HG02970 (cell line): ENCODE measurements around the gene CACNA2D3.

Experiments used
- ATAC-seq: cut with Tn5 transposase; IDR thresholded peaks from one replicate; pipeline ENCODE4 v1.9.1; 2021; ENCODE audit warnings: mild to moderate bottlenecking, moderate library complexity, moderate number of reproducible peaks; ENCODE audit not compliant: unreplicated experiment, low FRiP score

The CACNA2D3 gene

DNA sequence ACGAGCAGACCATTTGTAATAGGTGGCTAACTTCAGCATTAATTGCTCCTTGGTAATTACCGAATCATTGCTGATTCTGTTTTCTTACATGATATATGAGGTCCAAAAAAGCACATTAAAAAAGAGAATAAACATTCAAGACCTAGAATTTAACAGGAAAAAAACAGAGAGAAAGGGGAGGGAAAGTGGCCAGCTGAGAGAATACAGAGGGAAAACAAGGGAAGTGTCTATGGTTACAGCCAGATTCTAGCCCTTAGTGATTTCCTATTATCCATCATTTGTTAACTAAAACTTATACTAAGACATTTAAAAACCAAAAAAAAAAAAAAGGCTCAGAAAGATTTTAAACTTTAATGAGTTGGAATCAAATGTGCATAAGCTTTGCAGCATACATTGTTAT is 636.8 kb downstream of the CACNA2D3 start:
- ATAC-seq = no peak

DNA sequence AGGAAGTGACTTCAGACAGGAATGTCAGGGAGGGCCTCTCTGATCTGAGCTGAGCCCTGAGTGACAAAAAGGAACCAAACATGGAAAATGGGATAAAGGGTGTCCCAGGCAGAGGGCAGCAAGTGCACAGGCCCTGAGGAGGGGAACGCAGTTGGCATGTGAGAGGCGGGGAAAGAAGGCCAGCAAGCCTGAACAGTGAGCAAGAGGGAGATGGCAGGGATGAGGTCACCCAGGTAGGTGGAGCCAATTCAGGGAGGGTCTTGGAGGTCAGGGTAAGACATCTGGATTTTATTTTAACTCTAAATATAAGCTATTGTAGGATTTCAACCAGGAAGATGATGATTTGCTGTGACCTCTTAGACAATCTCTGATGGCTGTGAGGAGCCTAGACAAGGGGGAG is 637.8 kb downstream of the CACNA2D3 start:
- ATAC-seq = no peak

DNA sequence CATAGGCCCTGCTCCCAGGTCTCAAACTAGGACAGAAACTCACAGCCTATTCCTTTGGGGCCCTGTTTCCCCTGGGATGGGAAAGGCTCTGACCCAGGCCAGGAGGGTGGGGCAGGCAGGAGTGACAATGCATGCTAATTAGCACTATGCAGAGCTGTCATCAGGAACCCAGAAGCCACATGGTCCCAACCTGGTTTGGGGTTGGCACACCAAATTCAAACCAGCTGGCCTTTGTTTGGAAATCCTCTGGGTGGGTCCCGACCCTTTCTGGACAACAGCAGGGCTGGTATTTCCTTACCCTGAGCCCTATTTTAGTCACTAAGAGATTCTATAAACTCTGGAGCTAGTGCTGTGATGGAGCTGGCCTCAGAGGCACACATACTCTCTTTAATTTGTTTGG is 639.3 kb downstream of the CACNA2D3 start:
- ATAC-seq = no peak

DNA sequence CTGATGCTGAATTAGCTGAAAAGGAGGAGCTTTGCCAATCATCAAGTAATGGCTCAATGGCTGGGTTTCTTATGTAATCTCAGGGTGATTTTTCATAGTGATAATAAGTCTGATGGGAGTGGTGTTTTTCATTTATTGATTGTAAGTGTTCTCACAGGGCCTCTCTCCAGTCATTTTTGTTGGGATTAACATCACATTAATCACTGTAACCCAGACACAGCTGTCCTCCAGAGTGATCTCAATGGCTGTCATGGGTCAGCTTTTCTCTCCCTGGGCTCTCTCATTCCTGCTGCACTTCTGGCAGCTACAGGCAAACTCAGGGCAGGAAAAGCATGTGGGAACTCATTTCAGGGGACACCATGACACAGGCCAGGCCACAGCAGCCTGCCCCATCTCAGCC is 642.6 kb downstream of the CACNA2D3 start:
- ATAC-seq = no peak

DNA sequence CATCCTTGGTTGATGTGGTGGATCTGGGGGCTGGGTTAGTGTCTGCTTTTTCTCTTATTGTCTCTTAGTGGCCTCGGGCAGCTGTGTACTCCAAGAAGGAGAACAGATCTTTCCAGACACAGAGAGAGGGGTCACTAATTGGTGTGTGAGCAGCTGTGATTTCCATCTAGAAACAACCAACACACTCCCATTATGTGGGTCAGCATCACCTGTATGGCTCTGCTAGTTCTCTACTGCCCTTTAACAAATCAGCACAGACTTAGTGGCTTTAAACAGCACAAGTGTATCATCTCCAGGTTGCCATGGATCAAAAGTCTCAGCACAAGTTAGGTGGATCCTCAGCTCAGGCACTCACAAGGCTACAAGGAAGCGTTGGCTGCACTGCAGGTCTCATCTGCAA is 648.7 kb downstream of the CACNA2D3 start:
- no peak for ATAC-seq

DNA sequence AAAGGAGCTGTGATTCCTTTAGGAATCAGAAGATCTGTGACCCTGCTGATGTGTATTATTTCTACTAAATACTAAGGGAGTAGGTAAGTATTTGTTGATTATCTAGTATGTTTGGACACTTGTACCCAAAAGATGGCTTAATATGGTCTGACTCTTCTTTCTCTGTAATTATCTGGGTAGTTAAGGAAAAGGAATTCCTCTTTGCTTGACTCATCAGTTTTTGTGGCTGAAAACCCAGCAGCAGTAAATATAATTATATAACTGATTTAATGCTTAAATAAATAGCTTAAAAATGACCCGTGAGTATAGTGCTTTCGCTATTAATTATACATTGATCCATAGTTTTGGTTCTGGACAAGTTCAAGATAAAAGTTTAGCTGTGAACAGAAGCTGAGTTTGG is 649.7 kb downstream of the CACNA2D3 start:
- ATAC-seq = no peak

DNA sequence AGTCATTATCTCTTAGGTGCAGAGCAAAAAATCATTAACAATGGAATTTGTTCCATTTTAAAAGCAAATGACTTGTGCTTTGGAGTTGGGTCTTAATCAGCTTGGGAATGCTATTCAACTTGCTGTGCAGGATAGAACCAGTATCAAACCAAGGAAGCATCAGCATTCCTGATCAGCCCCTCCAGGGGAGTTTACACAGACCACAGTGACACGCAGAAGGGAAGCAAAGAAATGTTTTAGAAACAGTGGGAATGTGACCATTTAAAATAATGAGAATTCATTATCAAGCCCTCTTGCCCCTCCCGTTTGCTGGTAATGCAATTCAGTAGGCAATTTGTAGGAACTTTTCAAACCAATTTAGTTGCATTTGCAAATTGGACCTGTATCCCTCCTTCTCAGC is 650.4 kb downstream of the CACNA2D3 start:
- ATAC-seq = no peak

DNA sequence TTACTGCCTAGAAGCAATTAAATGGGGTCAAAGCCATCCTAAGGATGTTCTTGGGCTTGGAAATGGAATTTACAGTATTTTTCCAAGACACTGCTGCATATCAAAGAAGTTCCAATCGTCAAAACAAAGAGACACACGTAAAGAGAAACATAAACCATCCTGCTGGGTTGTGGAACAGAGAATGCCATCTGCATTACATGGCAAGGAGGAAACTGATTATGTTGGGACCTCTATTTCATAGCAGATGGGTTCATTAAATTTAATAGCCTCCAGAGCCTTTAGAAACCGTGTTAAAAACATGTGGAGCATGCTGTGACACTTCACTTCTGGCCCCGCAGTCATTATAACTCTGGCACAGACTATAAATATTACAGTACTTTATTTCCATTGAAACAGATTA is 650.9 kb downstream of the CACNA2D3 start:
- ATAC-seq = no peak

DNA sequence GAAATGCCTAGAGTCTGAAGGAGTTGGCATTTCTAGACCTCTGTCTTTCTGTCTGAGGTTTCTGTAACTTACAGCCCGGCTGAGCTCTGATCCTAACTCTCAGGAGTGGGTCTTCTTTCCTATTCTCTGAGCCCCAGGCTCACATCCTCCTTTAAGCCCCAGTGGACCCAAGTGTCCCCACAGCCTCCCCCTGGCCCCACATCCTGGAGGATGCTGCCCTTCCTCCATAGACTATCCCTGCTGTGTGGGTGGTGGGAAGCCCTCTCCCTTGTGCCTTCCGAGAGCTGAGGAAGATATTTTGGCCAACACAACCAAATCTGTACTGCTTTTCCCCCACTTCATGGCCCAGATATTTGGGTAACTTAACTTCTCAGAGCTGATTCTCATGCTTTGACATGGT is 654.2 kb downstream of the CACNA2D3 start:
- no peak for ATAC-seq

DNA sequence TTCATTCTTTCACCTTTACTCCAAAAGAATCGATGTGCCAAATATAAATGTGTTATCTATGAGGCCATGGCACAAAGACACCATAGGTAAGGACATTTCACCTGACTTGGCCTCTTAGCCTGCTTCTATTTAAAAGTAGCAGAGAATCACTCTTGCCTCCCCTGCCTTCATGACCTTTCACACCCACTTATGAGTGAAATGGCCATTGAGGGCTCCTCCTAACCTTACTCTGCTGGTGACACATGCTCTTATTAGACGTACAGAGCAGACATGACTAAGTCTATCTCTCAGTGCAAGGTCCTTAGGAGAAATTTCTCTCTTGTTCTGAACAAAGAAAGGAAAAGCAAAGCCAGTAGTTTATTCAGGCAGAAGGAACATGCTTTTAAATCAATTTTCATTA is 654.8 kb downstream of the CACNA2D3 start:
- ATAC-seq = no peak

DNA sequence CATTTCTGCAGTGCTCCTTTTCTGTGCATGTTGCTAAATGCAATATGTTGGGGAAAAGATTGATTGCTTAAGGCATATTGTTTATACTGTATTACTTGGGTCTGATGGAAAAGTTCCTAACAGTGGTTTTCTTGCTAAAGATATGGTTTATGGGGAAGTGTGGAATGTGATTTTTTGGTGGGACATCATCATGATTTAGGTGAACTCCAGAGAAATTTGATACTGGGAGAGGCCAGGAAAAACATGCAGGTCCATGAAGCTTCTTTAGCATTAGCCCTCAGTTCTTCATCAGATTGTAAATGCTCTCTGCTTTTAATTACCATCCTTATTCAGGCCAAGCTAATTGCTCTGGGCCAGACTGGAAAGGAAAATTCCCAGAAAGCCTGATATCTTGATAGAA is 658.0 kb downstream of the CACNA2D3 start:
- ATAC-seq = no peak

DNA sequence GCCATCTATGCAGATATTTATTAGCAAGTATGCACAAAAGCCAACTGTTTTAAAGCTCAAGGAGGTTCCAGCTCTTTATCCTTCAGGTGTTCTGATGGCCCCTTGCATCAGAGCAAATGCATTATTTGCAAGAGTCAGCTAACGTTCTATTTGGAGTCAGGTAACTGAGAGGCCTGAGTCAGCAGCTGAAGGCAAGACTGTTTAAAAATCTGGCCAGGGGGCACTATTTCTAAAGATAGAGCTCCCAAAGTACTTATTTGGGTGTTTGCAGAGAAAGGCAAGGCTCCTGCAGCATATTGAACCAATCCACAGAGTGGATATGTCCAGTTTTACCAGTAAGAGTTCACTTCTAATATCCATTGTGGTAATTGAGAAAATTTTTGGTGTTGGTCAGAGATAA is 659.4 kb downstream of the CACNA2D3 start:
- ATAC-seq = no peak

DNA sequence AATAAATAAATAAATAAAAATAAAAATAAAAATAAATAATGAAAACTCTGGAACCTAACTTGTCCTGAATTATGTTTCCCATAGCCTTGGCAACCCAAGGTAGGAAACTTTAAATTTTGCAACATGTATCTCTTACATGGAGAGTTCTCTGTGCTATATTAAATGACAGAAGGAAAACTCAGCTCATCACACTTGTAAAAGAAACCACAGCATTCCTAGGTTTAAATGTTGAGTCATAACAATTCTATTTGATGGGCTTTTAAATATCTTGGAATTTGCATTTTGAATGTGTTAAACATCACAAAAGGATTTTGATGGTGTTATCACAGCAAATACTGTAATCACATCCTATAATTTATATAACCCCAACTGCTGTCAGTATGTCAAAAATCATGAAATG is 661.3 kb downstream of the CACNA2D3 start:
- no peak for ATAC-seq

DNA sequence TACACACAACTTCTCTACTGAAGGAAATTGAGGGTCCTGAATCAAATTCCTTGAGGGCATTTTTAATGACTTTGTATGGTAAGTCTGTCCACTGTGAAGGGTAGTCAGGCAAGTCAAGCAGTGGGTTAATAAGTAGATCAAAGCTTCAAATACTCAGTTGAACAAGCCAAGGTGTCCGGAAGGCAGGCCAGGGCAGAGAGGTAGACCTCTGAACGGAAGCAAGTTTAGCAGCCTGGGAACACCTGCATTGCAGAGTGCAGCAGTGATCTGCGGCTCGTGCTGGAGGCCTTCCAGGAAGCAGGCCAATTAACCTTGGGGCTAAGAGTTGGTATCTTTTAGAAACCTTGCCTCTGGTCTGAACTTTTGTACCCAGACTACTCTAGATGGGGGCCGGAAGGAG is 661.7 kb downstream of the CACNA2D3 start:
- no peak for ATAC-seq

DNA sequence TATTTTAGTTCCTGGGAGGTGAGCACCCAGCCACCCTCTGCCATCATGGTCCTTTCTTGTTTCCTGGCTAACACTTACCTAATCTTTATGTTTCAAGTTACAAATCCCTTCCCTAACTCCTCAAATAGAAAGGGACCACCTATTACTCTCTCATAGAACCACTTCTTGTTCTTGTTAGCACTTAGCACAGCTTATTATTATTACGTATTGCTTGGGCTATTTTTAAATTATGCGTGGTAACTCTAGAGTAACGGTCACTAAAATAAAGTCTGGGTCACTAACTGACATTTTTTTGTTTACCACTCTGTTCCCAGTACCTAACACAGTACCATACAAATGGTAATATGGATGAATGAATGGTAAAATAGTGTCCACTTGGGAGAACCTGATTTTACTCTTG is 663.6 kb downstream of the CACNA2D3 start:
- ATAC-seq = no peak

DNA sequence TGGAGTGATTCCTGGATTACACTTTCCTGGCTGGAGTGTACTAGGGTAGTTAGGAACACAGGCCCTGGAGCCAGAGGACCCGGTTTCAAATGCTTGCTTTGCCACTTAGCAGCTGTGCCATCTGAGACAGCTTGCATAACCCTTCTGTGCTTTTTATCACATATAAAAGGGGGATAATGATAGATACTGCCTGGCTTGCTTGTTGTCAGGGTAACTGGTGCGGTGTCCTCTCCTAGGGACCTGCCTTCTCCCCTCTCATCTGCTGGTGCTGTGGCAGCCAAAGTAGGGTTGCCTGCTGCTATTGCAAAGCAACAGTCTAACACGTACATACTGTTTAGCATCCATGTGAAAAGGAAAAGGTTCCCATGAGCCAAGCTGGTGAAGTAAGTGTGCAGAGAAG is 667.7 kb downstream of the CACNA2D3 start:
- ATAC-seq = no peak

DNA sequence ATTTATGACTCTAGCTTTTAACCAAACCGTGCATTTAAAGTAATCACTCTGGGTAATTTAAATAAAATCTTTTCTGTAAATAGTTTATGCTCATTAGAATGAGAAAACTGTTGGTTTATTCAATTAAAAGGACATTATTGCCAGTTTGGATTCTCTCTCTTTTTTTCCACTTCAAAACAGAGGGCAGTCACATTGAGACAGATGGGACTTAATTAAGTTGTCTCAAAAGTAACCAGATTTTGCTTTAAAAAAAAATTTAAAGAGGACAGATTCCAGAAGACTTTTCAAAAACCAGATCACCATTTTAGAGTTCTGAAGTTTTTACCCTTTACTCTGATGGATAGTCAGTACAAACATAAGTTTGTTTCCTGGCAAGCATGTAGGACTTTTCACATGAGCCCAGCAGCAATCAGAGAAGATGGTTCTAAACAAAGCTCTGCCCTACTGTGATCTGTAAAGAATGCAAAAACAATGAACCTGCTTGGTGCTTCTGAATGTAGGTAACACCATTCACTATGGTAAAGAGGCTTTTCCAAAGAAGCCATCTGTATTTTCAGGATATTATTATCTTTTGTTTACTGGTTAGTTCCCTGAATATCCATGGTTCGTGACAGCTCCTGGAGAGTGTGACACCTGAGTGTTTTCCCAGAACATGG is 669.3 kb downstream of the CACNA2D3 start:
- ATAC-seq = no peak

DNA sequence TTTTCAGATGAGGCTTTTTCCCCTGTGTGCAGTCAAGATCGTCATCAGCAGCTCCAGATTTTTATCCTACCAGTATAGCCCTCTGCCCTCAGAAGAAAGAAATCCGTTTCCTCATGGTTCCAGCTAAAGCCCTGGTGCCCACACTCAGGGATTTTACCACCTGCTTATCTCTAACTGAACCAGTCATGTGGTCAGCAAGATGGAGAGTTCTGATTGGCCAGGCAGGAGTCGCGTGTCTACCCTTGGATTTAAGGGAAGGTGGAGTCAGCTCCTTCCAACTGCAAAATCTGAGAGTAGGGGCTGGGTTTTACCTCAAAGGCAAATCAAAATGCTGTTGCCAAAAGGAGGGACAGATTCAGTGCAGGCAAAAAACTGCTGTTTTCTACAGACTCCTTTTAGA is 670.2 kb downstream of the CACNA2D3 start:
- no peak for ATAC-seq

DNA sequence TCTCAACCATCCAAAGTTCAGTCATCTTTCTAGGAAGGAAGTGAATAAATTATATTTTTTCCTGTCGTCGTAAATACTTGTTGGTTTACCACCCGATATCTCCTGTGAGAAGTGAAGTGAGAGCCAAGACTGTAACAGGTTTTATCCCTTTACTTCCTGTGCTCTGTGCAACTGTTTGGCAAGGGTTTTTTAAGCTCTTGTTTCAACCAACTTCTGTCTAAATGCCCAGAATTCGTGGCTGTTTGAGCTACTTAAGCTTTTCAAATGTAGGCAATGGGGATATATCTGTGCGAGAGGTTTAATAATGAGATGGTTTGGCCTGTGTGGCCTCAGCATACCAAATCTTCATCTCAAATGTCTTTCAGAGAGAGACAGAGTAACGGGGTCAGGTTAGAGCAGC is 670.8 kb downstream of the CACNA2D3 start:
- no peak for ATAC-seq

DNA sequence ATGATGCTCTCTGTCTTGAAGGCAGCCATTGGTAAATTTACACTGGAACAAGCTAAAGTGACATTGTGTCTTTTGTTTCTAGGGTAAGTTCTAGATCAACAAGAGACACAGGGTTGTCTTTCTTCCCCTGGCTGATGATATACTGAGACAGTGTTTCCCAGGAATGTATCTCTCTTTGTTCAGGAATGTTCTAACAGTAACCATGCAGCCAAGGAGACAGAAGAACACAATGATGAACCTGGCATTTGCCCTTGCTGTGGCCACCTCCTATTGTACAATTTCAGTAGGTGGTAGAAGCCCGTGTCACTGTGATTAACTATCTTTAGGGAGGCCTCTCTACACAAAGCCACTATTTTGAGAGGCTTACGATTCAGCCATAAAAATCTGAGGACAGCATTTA is 674.8 kb downstream of the CACNA2D3 start:
- no peak for ATAC-seq

DNA sequence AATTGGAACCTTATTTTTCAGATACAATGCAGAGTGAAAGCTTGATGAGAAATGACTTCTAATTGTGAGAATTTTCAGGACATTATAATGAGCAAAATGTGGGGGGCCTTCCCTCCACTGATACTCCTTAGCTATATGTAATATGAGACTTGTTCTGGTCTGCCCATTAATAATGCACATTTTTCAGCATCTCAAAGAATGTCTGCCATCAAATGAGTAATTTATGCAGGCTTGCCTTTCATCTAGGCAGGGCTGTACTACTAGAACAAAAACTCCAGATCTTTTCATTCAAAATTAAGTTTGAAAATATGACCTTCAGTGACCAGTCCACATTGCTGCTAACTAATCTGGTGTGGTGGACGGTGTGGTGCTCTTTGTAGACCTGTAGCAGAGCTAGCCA is 678.1 kb downstream of the CACNA2D3 start:
- ATAC-seq = no peak

DNA sequence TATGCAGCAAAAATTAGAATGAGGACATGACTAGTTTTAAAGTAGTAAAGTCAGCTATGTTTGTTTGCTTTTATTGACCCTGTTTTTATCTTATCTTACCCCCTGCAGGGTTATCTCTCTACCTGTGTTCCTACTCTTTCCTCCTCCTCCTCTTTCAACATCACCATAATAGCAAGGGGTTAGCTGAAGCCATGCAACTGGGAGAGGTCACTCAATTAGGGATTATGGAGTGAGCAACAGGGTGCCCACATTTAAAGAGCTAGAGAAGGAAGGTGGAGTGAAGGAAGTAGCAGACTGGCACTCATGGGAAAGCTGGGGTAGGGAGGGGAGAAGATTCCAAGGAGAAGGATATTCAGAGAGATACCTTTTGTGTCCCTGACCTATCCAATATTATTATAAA is 679.6 kb downstream of the CACNA2D3 start:
- no peak for ATAC-seq

DNA sequence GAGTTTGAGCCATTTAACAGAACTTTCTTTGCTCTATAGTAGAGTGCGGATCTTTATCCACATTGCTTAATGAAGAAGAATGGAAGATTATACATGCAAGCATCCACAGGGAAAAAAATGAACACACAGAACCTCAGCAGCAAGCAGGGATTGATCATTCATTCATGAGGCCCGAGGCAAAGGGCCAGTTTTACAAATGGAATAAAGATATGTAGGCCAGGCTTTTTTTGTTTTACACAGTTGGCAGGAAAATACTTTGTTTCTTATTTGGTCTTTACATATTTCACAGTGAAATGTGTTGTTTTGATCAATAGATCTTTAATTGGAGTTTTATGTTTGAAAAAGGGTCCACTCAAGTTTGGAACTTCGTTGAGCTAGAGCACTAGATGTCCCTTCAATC is 688.0 kb downstream of the CACNA2D3 start:
- ATAC-seq = no peak
